ENCODE data around the gene RBM4B. TPM values are rescaled to one million over a fixed set of nuclear protein-coding genes. Genes with fewer than 3 reads are reported as not detected.

RBM4B gene
- total and polyA plus RNA-seq, 2 experiments from 2014 or later = 28.0 to 31.0 TPM

GRCh38 chr11:66632952-66633351 is 44.7 kb downstream of the RBM4B start:
- Mint-ChIP-seq H3K27ac (no peak overlapping the region), H3K27me3 (ENCODE audit: insufficient read depth, low read depth, poor library complexity) (peaks cover 12% of the 10 kb centered on the region), H3K4me3 (no peak overlapping the region), H3K4me1 (peaks cover 11% of the 10 kb centered on the region; the same call in 2 of the 3 replicates), H3K9me3 (no peaks in the 10 kb centered on the region), H3K36me3 (ENCODE audit: low read depth) (peaks cover 61% of the 10 kb centered on the region)
- ATAC-seq (no peak), DNase-seq (ENCODE audit: low spot score) (no peak)
- no peaks in the 10 kb centered on the region for H3K4me1 ChIP-seq (ENCODE audit: insufficient read depth)
- H2AFZ ChIP-seq = no peak overlapping the region
- no peak overlapping the region for H3K4me2 ChIP-seq
- peaks cover 40% of the 10 kb centered on the region for H3F3A ChIP-seq (replicated peaks; ENCODE audit: low read depth)
- peaks cover 32% of the 10 kb centered on the region for H3K36me3 ChIP-seq (ENCODE audit: insufficient read depth)
- TF ChIP-seq EZH2 (IDR thresholded peaks at IDR 0.05; ENCODE audit: low read depth, unreplicated experiment) (no peak), ZNF331 (CRISPR knock-in tag; IDR thresholded peaks at IDR 0.05; ENCODE audit: low read depth) (no peak)
- TF ChIP-seq, protein P1, sequence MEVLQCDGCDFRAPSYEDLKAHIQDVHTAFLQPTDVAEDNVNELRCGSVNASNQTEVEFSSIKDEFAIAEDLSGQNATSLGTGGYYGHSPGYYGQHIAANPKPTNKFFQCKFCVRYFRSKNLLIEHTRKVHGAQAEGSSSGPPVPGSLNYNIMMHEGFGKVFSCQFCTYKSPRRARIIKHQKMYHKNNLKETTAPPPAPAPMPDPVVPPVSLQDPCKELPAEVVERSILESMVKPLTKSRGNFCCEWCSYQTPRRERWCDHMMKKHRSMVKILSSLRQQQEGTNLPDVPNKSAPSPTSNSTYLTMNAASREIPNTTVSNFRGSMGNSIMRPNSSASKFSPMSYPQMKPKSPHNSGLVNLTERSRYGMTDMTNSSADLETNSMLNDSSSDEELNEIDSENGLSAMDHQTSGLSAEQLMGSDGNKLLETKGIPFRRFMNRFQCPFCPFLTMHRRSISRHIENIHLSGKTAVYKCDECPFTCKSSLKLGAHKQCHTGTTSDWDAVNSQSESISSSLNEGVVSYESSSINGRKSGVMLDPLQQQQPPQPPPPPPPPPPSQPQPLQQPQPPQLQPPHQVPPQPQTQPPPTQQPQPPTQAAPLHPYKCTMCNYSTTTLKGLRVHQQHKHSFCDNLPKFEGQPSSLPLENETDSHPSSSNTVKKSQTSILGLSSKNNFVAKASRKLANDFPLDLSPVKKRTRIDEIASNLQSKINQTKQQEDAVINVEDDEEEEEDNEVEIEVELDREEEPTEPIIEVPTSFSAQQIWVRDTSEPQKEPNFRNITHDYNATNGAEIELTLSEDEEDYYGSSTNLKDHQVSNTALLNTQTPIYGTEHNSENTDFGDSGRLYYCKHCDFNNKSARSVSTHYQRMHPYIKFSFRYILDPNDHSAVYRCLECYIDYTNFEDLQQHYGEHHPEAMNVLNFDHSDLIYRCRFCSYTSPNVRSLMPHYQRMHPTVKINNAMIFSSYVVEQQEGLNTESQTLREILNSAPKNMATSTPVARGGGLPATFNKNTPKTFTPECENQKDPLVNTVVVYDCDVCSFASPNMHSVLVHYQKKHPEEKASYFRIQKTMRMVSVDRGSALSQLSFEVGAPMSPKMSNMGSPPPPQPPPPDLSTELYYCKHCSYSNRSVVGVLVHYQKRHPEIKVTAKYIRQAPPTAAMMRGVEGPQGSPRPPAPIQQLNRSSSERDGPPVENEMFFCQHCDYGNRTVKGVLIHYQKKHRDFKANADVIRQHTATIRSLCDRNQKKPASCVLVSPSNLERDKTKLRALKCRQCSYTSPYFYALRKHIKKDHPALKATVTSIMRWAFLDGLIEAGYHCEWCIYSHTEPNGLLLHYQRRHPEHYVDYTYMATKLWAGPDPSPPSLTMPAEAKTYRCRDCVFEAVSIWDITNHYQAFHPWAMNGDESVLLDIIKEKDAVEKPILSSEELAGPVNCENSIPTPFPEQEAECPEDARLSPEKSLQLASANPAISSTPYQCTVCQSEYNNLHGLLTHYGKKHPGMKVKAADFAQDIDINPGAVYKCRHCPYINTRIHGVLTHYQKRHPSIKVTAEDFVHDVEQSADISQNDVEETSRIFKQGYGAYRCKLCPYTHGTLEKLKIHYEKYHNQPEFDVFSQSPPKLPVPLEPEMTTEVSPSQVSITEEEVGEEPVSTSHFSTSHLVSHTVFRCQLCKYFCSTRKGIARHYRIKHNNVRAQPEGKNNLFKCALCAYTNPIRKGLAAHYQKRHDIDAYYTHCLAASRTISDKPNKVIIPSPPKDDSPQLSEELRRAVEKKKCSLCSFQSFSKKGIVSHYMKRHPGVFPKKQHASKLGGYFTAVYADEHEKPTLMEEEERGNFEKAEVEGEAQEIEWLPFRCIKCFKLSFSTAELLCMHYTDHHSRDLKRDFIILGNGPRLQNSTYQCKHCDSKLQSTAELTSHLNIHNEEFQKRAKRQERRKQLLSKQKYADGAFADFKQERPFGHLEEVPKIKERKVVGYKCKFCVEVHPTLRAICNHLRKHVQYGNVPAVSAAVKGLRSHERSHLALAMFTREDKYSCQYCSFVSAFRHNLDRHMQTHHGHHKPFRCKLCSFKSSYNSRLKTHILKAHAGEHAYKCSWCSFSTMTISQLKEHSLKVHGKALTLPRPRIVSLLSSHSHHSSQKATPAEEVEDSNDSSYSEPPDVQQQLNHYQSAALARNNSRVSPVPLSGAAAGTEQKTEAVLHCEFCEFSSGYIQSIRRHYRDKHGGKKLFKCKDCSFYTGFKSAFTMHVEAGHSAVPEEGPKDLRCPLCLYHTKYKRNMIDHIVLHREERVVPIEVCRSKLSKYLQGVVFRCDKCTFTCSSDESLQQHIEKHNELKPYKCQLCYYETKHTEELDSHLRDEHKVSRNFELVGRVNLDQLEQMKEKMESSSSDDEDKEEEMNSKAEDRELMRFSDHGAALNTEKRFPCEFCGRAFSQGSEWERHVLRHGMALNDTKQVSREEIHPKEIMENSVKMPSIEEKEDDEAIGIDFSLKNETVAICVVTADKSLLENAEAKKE (CRISPR knock-in tag; IDR thresholded peaks at IDR 0.05) = no peak
- TF ChIP-seq, protein P2, sequence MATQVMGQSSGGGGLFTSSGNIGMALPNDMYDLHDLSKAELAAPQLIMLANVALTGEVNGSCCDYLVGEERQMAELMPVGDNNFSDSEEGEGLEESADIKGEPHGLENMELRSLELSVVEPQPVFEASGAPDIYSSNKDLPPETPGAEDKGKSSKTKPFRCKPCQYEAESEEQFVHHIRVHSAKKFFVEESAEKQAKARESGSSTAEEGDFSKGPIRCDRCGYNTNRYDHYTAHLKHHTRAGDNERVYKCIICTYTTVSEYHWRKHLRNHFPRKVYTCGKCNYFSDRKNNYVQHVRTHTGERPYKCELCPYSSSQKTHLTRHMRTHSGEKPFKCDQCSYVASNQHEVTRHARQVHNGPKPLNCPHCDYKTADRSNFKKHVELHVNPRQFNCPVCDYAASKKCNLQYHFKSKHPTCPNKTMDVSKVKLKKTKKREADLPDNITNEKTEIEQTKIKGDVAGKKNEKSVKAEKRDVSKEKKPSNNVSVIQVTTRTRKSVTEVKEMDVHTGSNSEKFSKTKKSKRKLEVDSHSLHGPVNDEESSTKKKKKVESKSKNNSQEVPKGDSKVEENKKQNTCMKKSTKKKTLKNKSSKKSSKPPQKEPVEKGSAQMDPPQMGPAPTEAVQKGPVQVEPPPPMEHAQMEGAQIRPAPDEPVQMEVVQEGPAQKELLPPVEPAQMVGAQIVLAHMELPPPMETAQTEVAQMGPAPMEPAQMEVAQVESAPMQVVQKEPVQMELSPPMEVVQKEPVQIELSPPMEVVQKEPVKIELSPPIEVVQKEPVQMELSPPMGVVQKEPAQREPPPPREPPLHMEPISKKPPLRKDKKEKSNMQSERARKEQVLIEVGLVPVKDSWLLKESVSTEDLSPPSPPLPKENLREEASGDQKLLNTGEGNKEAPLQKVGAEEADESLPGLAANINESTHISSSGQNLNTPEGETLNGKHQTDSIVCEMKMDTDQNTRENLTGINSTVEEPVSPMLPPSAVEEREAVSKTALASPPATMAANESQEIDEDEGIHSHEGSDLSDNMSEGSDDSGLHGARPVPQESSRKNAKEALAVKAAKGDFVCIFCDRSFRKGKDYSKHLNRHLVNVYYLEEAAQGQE (IDR thresholded peaks at IDR 0.05; ENCODE audit: unreplicated experiment) = no peak
- H4K20me1 ChIP-seq (replicated peaks; ENCODE audit: insufficient read depth) = peaks cover 54% of the 10 kb centered on the region
- no peaks in the 10 kb centered on the region for H3K9me2 ChIP-seq (ENCODE audit: insufficient read depth)
- H3K79me2 ChIP-seq (replicated peaks; ENCODE audit: insufficient read depth) = peaks cover 95% of the 10 kb centered on the region
- H3K27me3 ChIP-seq (ENCODE audit: insufficient read depth) = no peaks in the 10 kb centered on the region
- 0 out of 2 replicates have a peak overlapping the region, but pooled peaks have one; percentile 39 for H3K27ac ChIP-seq (ENCODE audit: low read depth)
- H3K4me3 ChIP-seq = no peak overlapping the region
